Suprapubic skin (tissue), 4 donors: ENCODE results near the gene SLC32A1. TPM values are rescaled to one million over a fixed set of nuclear protein-coding genes. Genes with fewer than 3 reads are reported as not detected.

Source experiments
- DNase-seq, 2 donors: peaks; one replicate each; pipeline ENCODE4 v3.0.0-alpha.2; 2019; ENCODE audit warnings: low spot score in 2 of 2
- H3K27ac ChIP-seq: fragments of 200-600 bp; sonication (generic); one replicate; pipeline ENCODE4 v1.5.1; 2019
- H3K27me3 ChIP-seq: fragments of 200-600 bp; sonication (generic); one replicate; pipeline ENCODE4 v1.5.1; 2019
- H3K36me3 ChIP-seq: fragments of 200-600 bp; sonication (generic); one replicate; pipeline ENCODE4 v1.5.1; 2019
- H3K4me1 ChIP-seq: fragments of 200-600 bp; sonication (generic); one replicate; pipeline ENCODE4 v1.5.1; 2019
- H3K4me3 ChIP-seq: fragments of 200-600 bp; sonication (generic); one replicate; pipeline ENCODE4 v1.5.1; 2019; ENCODE audit warnings: mild to moderate bottlenecking
- H3K9me3 ChIP-seq: fragments of 200-600 bp; sonication (generic); one replicate; pipeline ENCODE4 v1.5.1; 2019
- EP300 ChIP-seq: sonication (generic); formaldehyde crosslinking; IDR thresholded peaks from one replicate; pipeline ENCODE4 v1.6.1; 2017; ENCODE audit warnings: antibody characterized with exemption
- POLR2A ChIP-seq, 2 donors: fragments of 450-650 bp; IDR thresholded peaks; one replicate each; pipeline ENCODE4 v1.6.1; 2017; ENCODE audit warnings: antibody characterized with exemption in 2 of 2, mild to moderate bottlenecking in 2 of 2, moderate library complexity in 2 of 2
- POLR2AphosphoS5 ChIP-seq, 3 donors: sonication (generic); formaldehyde crosslinking; IDR thresholded peaks; one replicate each; pipeline ENCODE4 v1.6.1; 2017; ENCODE audit warnings: antibody characterized with exemption in 3 of 3
- WGBS: methylation state at CpG from one replicate; pipeline ENCODE4 v1.1.5; 2018; 5-methylcytosine and 5-hydroxymethylcytosine counted together
- total RNA-seq, 4 donors: library from RNA; depleted of rRNA; stranded (reverse); fragments of >200 nt; gene quantifications; one replicate each; pipeline ENCODE4 v1.1.0, GENCODE V29; 2016
- TF ChIP-seq, protein P1 (sequence below), 2 donors: fragments of 200-600 bp in 1 of 2; fragments of 450-650 bp in 1 of 2; sonication (generic) in 1 of 2; IDR thresholded peaks; one replicate each; pipeline ENCODE4 v1.5.1; 2016 to 2019; ENCODE audit warnings: antibody characterized with exemption in 2 of 2, mild to moderate bottlenecking in 1 of 2, moderate library complexity in 1 of 2

SLC32A1 gene
- total RNA-seq, 4 donors from 2014 or later: not detected

DNA sequence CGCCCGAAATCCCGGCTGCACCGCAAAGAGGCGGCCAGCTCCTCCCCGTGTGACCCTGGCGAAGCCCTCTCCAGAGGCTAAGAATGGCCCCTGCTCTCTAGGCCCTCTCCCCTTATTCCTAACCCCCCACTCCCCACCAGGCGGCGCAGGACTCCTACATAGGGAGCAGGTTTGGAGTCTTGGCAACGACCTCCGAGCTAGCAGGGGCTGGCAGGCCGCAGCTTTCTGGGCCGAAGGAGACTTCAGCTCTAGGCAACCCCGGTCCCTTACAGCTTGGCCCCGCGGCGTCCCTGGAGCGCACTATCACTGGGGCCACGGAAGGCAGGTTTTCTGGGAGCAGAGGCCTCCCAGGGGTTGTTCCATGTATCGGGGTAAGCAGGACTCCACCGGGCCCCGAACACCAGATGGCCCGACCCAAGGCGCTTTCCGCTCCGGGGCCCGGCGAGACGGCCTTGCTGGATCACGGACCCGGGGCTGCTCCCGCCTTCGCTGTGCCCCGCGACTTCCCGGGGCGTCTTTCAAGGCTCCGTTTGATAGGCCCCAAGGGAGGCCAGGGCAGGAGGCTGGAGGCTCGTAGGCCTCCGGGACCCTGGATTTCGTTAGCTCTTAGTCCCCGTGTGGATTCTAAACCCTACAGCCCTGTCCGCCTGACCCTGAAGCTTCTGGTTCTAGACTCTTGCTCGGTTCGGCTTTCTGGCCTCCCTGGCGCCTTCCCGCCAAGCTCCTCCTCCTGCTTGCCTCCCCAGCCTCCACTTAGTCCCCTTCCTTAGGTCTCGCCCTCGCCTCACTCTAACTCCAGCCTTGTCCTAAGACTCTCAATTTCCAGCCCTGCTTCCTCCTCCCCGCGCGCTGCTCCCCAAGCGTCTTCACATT is 1.9 kb downstream of the SLC32A1 start:
- Histone ChIP-seq H3K27ac (no peak overlapping the region), H3K9me3 (no peaks in the 10 kb centered on the region), H3K4me1 (peaks cover 65% of the 10 kb centered on the region), H3K36me3 (no peaks in the 10 kb centered on the region), H3K4me3 (no peak overlapping the region), H3K27me3 (peaks cover 100% of the 10 kb centered on the region)
- DNase-seq: no peak
- TF ChIP-seq POLR2AphosphoS5 (IDR thresholded peaks at IDR 0.05) (no peak), POLR2A (IDR thresholded peaks at IDR 0.05) (no peak), EP300 (no peak)
- TF ChIP-seq, protein P1, sequence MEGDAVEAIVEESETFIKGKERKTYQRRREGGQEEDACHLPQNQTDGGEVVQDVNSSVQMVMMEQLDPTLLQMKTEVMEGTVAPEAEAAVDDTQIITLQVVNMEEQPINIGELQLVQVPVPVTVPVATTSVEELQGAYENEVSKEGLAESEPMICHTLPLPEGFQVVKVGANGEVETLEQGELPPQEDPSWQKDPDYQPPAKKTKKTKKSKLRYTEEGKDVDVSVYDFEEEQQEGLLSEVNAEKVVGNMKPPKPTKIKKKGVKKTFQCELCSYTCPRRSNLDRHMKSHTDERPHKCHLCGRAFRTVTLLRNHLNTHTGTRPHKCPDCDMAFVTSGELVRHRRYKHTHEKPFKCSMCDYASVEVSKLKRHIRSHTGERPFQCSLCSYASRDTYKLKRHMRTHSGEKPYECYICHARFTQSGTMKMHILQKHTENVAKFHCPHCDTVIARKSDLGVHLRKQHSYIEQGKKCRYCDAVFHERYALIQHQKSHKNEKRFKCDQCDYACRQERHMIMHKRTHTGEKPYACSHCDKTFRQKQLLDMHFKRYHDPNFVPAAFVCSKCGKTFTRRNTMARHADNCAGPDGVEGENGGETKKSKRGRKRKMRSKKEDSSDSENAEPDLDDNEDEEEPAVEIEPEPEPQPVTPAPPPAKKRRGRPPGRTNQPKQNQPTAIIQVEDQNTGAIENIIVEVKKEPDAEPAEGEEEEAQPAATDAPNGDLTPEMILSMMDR (IDR thresholded peaks at IDR 0.05): no peak
- 13% methylated on average over 46 of the region's 53 CpGs for WGBS

DNA sequence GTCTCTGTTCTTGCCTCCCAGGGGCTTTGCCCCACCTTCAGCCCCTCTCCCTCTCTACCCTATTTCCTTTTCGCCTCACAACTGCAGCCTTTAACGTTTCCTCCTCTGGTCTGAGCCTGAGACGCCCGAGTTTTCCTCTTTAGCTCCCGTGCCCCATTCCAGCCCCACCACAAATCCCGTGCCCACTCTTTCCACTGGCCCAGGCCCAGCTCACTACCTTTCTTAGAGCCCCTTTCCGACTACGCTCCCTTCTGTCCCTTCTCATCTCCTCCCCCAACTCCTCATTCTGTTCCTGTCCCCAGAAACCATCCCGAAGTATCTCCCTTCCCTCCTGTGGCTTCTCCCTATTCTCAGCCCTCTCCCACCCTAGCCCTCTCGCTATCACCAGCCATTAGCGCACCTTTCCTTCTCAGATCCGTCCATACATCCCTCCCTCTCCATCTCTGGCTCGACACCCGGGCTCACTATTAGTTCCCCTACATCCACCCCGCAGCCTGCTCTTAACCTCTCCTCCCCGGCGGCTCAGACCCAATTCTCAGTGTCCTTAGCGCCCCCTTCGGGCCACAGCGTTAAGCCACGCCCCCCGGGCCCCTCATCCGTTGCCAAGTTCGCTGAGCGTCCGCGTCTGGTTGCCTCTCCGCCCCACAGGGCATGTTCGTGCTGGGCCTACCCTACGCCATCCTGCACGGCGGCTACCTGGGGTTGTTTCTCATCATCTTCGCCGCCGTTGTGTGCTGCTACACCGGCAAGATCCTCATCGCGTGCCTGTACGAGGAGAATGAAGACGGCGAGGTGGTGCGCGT is 2.7 kb downstream of the SLC32A1 start:
- no peaks in the 10 kb centered on the region for H3K36me3 ChIP-seq
- DNase-seq: no peak
- H3K9me3 ChIP-seq: no peaks in the 10 kb centered on the region
- peaks cover 69% of the 10 kb centered on the region for H3K4me1 ChIP-seq
- WGBS: 4% methylated on average over 33 of the region's 43 CpGs
- H3K4me3 ChIP-seq: no peak overlapping the region
- peaks cover 100% of the 10 kb centered on the region for H3K27me3 ChIP-seq
- TF ChIP-seq POLR2AphosphoS5 (IDR thresholded peaks at IDR 0.05) (no peak), POLR2A (IDR thresholded peaks at IDR 0.05) (no peak), EP300 (no peak)
- TF ChIP-seq, protein P1 (IDR thresholded peaks at IDR 0.05): no peak
- H3K27ac ChIP-seq: no peak overlapping the region

DNA sequence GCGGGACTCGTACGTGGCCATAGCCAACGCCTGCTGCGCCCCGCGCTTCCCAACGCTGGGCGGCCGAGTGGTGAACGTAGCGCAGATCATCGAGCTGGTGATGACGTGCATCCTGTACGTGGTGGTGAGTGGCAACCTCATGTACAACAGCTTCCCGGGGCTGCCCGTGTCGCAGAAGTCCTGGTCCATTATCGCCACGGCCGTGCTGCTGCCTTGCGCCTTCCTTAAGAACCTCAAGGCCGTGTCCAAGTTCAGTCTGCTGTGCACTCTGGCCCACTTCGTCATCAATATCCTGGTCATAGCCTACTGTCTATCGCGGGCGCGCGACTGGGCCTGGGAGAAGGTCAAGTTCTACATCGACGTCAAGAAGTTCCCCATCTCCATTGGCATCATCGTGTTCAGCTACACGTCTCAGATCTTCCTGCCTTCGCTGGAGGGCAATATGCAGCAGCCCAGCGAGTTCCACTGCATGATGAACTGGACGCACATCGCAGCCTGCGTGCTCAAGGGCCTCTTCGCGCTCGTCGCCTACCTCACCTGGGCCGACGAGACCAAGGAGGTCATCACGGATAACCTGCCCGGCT is 3.4 kb downstream of the SLC32A1 start:
- H3K4me1 ChIP-seq: peaks cover 68% of the 10 kb centered on the region
- DNase-seq: no peak
- TF ChIP-seq EP300 (no peak), POLR2AphosphoS5 (IDR thresholded peaks at IDR 0.05) (no peak), POLR2A (IDR thresholded peaks at IDR 0.05) (no peak)
- TF ChIP-seq, protein P1 (IDR thresholded peaks at IDR 0.05): no peak
- no peak overlapping the region for H3K4me3 ChIP-seq
- H3K27ac ChIP-seq: no peak overlapping the region
- H3K9me3 ChIP-seq: no peaks in the 10 kb centered on the region
- 10% methylated on average over 26 of the region's 46 CpGs for WGBS
- H3K27me3 ChIP-seq: peaks cover 100% of the 10 kb centered on the region
- no peaks in the 10 kb centered on the region for H3K36me3 ChIP-seq

DNA sequence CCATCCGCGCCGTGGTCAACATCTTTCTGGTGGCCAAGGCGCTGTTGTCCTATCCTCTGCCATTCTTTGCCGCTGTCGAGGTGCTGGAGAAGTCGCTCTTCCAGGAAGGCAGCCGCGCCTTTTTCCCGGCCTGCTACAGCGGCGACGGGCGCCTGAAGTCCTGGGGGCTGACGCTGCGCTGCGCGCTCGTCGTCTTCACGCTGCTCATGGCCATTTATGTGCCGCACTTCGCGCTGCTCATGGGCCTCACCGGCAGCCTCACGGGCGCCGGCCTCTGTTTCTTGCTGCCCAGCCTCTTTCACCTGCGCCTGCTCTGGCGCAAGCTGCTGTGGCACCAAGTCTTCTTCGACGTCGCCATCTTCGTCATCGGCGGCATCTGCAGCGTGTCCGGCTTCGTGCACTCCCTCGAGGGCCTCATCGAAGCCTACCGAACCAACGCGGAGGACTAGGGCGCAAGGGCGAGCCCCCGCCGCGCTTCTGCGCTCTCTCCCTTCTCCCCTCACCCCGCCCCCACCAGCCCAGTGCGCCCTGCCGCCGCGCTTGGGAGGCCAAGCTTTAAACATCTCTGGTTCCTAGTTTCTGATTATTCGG is 4.0 kb downstream of the SLC32A1 start:
- TF ChIP-seq POLR2AphosphoS5 (IDR thresholded peaks at IDR 0.05) (no peak), EP300 (no peak), POLR2A (IDR thresholded peaks at IDR 0.05) (no peak)
- TF ChIP-seq, protein P1 (IDR thresholded peaks at IDR 0.05): no peak
- no peak overlapping the region for H3K4me3 ChIP-seq
- H3K27ac ChIP-seq: no peak overlapping the region
- H3K4me1 ChIP-seq: peaks cover 62% of the 10 kb centered on the region
- DNase-seq: no peak
- 6% methylated on average over 44 of the region's 56 CpGs for WGBS
- H3K27me3 ChIP-seq: peaks cover 100% of the 10 kb centered on the region
- no peaks in the 10 kb centered on the region for H3K9me3 ChIP-seq
- no peaks in the 10 kb centered on the region for H3K36me3 ChIP-seq
